SU-DHL-6 (cell line): ENCODE results near the gene ANKLE1.
A peak's percentile ranks its signal among the peaks of the same experiment; 100 is the strongest.

Source experiments
- H2AFZ ChIP-seq: fragments of 200-600 bp; sonication (generic); 2 replicates; pipeline ENCODE4 v1.6.1; 2014; ENCODE audit warnings: low read depth, mild to moderate bottlenecking, moderate library complexity, mixed read lengths, antibody characterized with exemption, low read length; ENCODE audit not compliant: severe bottlenecking
- H3F3A ChIP-seq: fragments of 200-600 bp; shearing (Covaris generic); 2 replicates; pipeline ENCODE4 v1.6.0; 2016; ENCODE audit warnings: antibody characterized with exemption, mild to moderate bottlenecking; ENCODE audit not compliant: insufficient read depth
- H3K27ac ChIP-seq: fragments of 200-600 bp; sonication (generic); 2 replicates; pipeline ENCODE4 v1.5.1; 2016; ENCODE audit warnings: low read depth, mild to moderate bottlenecking, low read length, moderate library complexity, mixed read lengths
- H3K27me3 ChIP-seq: fragments of 200-600 bp; sonication (generic), shearing (Covaris generic); 2 replicates; pipeline ENCODE4 v1.6.0; 2014; ENCODE audit warnings: mild to moderate bottlenecking, low read length
- H3K36me3 ChIP-seq: fragments of 200-600 bp; sonication (generic); 2 replicates; pipeline ENCODE4 v1.6.1; 2014; ENCODE audit warnings: mild to moderate bottlenecking, low read length, mixed read lengths
- H3K4me2 ChIP-seq: fragments of 300-600, 200-600 bp; shearing (Covaris generic), sonication (generic); 2 replicates; pipeline ENCODE4 v1.6.0; 2014; ENCODE audit warnings: low read length, low read depth, mild to moderate bottlenecking; ENCODE audit not compliant: poor library complexity, severe bottlenecking
- H3K4me3 ChIP-seq: fragments of 200-600 bp; sonication (generic); 2 replicates; pipeline ENCODE4 v1.5.1; 2014; ENCODE audit warnings: antibody characterized with exemption, low read length, mild to moderate bottlenecking, mixed read lengths; ENCODE audit not compliant: insufficient read depth, poor library complexity, severe bottlenecking
- H3K79me2 ChIP-seq: fragments of 200-600 bp; sonication (generic); 2 replicates; pipeline ENCODE4 v1.6.1; 2014; ENCODE audit warnings: mild to moderate bottlenecking, low read length, moderate library complexity; ENCODE audit not compliant: insufficient read depth
- H3K9ac ChIP-seq: fragments of 200-600 bp; sonication (generic); 2 replicates; pipeline ENCODE4 v1.7.0; 2014; ENCODE audit warnings: mild to moderate bottlenecking, low read length
- H3K9me2 ChIP-seq: fragments of 200-600 bp; sonication (generic); replicated peaks from 2 replicates; pipeline ENCODE4 v1.6.1; 2014; ENCODE audit warnings: low read length; ENCODE audit not compliant: insufficient read depth
- H3K9me3 ChIP-seq: fragments of 200-600 bp; sonication (generic); 2 replicates; pipeline ENCODE4 v1.6.1; 2014; ENCODE audit warnings: low read length, mixed read lengths; ENCODE audit not compliant: insufficient read depth
- H4K20me1 ChIP-seq: fragments of 200-600 bp; sonication (generic); 2 replicates; pipeline ENCODE4 v1.6.1; 2014; ENCODE audit warnings: low read depth, mild to moderate bottlenecking, antibody characterized with exemption, low read length, moderate library complexity, mixed read lengths
- EZH2phosphoT487 ChIP-seq: fragments of 200-600 bp; sonication (generic), shearing (Covaris generic); conservative IDR thresholded peaks from 2 replicates; pipeline ENCODE4 v1.6.1; 2018; ENCODE audit warnings: mild to moderate bottlenecking, antibody characterized with exemption, low read length, moderate library complexity, mixed read lengths
- TF ChIP-seq, protein P1 (sequence below): fragments of 200-600 bp; sonication (generic); IDR thresholded peaks from one replicate; pipeline ENCODE4 v1.5.1; 2017; ENCODE audit warnings: antibody characterized with exemption, mild to moderate bottlenecking, low read length, moderate library complexity; ENCODE audit not compliant: insufficient read depth, poor library complexity, severe bottlenecking

ANKLE1 gene

DNA sequence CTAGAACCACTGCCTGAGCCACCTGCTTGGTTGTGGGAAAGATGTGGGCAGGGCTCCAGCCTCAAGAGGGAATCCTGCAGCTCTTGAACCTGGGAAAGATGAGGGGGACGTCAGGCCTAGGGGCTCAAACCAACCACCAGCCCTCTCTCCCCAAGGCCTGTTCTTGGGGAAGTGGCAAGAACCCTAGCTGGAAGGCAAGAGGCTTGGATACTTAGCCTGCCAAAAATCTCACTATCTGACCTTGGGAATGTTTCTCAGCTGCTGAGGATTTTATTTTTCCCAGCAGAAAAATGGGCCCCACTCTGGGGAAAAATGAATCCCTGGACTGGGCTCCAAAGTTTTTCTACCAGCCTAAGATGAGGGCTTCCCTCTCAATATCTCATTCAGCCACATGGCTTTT lies 21.8 kb upstream of the ANKLE1 start:
- Histone ChIP-seq H3K36me3 (no peaks in the 10 kb centered on the region), H3K9me2 (no peaks in the 10 kb centered on the region), H3K9me3 (no peaks in the 10 kb centered on the region), H3K4me3 (no peak overlapping the region), H3K4me2 (no peak overlapping the region), H4K20me1 (no peaks in the 10 kb centered on the region), H3F3A (peaks cover 4% of the 10 kb centered on the region; the same call in 1 of the 2 replicates), H3K27me3 (no peaks in the 10 kb centered on the region), H3K27ac (no peak overlapping the region), H2AFZ (no peak overlapping the region), H3K9ac (no peak overlapping the region), H3K79me2 (no peaks in the 10 kb centered on the region)
- no peak for TF ChIP-seq EZH2phosphoT487
- TF ChIP-seq, protein P1, sequence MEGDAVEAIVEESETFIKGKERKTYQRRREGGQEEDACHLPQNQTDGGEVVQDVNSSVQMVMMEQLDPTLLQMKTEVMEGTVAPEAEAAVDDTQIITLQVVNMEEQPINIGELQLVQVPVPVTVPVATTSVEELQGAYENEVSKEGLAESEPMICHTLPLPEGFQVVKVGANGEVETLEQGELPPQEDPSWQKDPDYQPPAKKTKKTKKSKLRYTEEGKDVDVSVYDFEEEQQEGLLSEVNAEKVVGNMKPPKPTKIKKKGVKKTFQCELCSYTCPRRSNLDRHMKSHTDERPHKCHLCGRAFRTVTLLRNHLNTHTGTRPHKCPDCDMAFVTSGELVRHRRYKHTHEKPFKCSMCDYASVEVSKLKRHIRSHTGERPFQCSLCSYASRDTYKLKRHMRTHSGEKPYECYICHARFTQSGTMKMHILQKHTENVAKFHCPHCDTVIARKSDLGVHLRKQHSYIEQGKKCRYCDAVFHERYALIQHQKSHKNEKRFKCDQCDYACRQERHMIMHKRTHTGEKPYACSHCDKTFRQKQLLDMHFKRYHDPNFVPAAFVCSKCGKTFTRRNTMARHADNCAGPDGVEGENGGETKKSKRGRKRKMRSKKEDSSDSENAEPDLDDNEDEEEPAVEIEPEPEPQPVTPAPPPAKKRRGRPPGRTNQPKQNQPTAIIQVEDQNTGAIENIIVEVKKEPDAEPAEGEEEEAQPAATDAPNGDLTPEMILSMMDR: no peak

DNA sequence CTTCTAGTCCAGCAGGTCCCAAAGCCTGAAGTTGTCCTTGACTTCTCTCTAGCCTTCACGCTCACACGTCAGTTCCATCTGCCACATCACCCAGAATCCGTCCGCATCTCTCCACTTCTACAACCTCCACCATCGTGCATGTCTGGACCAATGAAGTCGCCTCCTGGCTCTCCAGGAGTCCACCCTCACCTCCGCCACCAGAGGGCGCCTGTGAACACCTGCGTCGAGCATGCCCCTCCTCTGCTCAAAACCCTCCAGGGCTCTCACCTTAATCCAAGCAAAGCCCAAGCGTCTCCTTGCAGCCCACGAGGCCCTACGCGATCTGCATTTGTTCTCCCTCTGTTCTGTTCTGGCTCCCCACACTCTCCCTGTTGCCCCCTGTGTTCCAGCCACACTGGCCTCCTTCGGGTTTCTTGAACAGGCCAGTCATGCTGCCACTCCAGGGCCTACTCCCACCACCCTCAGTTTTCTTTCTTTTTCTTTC lies 20.8 kb upstream of the ANKLE1 start:
- Histone ChIP-seq H3K9me2 (no peaks in the 10 kb centered on the region), H3K4me3 (no peak overlapping the region), H3K27me3 (no peaks in the 10 kb centered on the region), H3K9me3 (no peaks in the 10 kb centered on the region), H3K79me2 (no peaks in the 10 kb centered on the region), H3K4me2 (peak overlapping the region; percentile 48), H3F3A (peaks cover 5% of the 10 kb centered on the region; the same call in 1 of the 2 replicates), H4K20me1 (no peaks in the 10 kb centered on the region), H3K36me3 (no peaks in the 10 kb centered on the region), H3K9ac (peak overlapping the region; percentile 50; the same call in 1 of the 2 replicates), H2AFZ (peak overlapping the region; percentile 87), H3K27ac (peak overlapping the region; percentile 61)
- TF ChIP-seq EZH2phosphoT487: no peak
- TF ChIP-seq, protein P1: peak; percentile 93

DNA sequence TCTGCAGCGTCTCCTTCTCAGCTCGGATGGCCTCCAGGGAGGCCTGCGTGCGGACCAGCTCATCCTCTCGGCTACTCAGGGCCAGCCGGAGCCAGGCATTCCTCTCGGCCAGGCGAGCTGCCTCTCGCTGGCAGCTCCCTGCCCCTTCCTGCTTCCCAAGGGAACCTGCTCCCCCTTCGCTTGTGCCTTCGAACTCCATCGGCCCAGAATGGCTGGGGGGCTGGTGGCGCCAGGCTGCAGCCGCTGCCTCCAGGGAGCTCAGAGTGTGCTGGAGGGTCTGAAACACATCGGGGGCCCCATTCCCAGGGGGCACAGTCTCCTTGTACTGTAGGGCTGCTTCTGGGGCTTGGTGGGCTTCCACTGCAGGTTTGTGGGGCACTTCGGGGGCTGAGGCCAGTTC lies 19.1 kb upstream of the ANKLE1 start:
- peaks cover 13% of the 10 kb centered on the region for H3F3A ChIP-seq
- no peaks in the 10 kb centered on the region for H3K9me3 ChIP-seq
- H3K9me2 ChIP-seq: no peaks in the 10 kb centered on the region
- TF ChIP-seq, protein P1: no peak
- TF ChIP-seq EZH2phosphoT487: no peak
- no peaks in the 10 kb centered on the region for H4K20me1 ChIP-seq
- no peak overlapping the region for H3K4me3 ChIP-seq
- no peak overlapping the region for H2AFZ ChIP-seq
- H3K27ac ChIP-seq: no peak overlapping the region
- no peak overlapping the region for H3K4me2 ChIP-seq
- peaks cover 1% of the 10 kb centered on the region; the same call in 1 of the 2 replicates for H3K79me2 ChIP-seq
- no peak overlapping the region for H3K9ac ChIP-seq
- H3K36me3 ChIP-seq: no peaks in the 10 kb centered on the region
- no peaks in the 10 kb centered on the region for H3K27me3 ChIP-seq
